ENCODE data around the gene COPS8.

- no peak for TF ChIP-seq ZBTB10 (tag by site-specific recombination; IDR thresholded peaks at IDR 0.05)
- TF ChIP-seq CTCF (tag by site-specific recombination; IDR thresholded peaks at IDR 0.05): no peak
- TF ChIP-seq ZBTB17 (tag by site-specific recombination; IDR thresholded peaks at IDR 0.05): no peak
- no peak for TF ChIP-seq ZNF792 (tag by site-specific recombination; IDR thresholded peaks at IDR 0.05)
- no peak for TF ChIP-seq ZNF157 (tag by site-specific recombination; IDR thresholded peaks at IDR 0.05)
These were observed 23.8 kb downstream of the COPS8 start for GRCh38 chr2:237109421-237109934.
